GM19023 (cell line): Measurements from ENCODE around the gene MACO1.
"Not testable (repeated sequence)": the region's sequence is repeated elsewhere in the genome, so short reads cannot be mapped to it uniquely, and the experiment has no call there.

Experiments
- ATAC-seq: cut with Tn5 transposase; IDR thresholded peaks from one replicate; pipeline ENCODE4 v1.9.1; 2021; ENCODE audit warnings: mild to moderate bottlenecking, moderate library complexity; ENCODE audit not compliant: unreplicated experiment

MACO1 gene

DNA sequence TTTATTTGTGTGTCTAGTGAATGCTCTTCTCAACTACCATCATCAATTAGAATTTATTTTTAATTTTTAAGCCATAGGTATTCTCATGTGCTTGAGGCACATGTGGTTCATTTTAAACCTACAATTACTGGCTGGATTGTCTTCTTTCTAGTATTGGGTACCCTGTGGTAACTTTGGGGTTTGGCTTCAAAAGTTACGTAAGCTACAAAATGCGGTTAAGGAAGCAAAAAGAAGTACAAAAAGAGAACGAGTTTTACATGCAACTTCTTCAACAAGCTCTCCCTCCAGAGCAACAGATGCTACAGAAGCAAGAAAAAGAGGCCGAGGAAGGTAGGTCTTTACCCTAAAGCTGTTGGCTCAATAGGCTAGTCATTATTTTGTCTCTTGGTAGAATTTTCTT is 25.8 kb downstream of the MACO1 start:
- ATAC-seq: no peak

DNA sequence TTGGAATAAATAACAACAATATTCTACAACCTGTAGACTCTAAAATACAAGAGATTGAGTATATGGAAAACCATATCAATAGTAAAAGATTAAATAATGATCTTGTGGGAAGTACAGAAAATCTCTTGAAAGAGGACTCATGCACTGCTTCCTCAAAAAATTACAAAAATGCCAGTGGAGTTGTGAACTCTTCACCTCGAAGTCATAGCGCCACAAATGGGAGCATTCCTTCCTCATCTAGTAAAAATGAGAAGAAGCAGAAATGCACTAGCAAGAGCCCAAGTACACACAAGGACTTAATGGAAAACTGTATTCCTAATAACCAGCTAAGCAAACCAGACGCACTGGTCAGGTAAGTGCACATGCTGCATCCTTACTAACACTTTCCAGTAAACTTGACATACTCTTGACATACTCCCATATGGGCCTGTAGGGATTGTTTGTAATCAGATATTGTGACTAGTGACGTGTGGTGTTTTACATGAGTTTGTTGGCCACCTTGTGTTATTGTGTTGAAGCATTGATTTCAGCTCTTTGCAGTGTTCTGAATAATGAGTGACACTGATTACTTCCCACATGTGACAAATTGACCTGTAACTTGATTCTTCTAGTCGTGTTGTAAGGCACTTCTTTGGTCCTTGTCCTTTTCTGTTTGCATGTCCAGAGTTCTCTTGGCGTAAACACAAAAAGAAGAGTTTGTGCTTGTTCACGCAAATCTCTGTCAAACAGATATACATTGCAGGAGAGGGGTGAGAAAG is 28.0 kb downstream of the MACO1 start:
- ATAC-seq: no peak

DNA sequence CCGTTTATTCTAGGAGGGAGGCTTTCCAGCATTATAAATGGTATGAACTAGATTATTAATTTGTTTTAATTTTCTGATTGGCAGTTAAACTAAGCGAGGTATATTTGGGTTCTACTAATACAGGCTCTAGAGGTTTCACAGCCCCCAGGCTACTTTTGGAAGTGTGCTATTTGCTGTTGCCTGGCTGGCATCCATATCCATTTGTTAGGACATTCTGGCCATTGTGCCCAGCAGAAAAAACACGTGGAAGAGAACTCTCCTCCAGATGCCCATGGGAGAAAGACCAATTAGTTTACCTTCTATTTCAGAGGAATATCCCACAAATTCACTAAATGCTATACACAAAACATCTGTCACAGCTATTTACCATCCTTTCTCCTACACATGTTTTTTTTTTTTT is 29.3 kb downstream of the MACO1 start:
- no peak for ATAC-seq

DNA sequence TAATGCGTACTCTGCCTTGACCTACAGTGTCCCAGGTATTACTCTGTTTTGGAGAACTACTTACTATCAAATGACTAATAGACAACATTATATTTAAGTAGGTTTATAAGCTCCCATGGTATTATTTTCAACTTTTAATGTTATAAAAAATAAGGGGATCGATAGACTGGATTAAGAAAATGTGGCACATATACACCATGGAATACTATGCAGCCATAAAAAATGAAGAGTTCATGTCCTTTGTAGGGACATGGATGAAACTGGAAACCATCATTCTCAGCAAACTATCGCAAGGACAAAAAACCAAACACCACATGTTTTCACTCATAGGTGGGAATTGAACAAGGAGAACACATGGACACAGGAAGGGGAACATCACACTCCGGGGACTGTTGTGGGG is 30.1 kb downstream of the MACO1 start:
- not testable (repeated sequence) for ATAC-seq

DNA sequence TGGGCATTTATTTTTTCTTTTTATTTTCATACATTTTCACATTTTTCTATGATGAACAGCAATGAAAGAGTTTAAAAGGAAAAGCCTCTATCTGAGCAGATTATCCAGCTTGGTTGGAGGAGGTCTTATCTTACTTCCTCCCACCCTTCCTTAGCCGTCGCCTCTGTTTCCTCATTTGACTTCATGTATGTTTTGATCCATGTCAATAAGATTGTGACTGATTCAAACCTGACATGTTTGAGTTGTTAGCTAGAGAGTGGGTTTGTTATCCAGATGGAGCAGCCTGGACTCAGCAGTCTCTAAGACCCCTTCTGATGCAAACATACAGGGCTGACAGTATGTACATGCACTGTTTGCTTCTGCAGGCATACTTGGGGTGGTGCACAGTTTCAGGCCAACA is 31.2 kb downstream of the MACO1 start:
- ATAC-seq: no peak

DNA sequence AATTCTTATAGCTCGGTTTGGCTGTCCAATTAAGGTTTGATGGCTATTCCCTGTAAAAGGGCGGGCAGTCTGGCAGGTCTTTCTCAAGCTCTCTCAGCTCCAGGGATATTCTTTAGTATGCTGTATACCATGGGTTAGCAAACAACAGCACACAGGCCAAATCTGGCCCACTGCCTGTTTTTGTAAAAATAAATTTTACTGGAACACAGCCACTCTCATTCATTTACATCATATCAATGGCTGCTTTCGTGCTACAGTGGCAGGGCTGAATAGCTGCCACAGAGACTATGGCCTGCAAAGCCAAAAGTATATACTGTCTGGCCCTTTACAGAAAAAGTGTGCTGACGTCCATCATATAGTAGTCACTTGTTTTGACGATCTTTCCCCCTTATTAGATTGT is 32.0 kb downstream of the MACO1 start:
- ATAC-seq: no peak

DNA sequence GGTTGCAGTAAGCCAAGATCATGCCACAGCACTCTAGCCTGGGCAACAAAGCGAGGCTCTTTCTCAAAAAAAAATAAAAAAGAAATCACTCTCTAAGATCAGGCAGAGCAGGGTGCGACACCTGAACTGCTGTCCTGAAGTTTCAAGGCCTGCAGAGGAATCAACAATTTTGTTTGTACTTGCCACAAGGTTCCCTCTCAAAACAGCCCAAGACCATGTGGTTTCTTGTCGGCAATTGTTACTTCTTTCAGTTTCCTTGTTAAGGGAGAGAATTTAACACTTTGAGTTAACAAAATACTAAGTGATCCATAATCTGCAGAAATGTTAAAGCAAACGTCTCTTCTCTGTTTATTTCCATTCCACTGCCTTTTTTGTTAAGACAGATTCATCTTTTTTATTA is 36.5 kb downstream of the MACO1 start:
- no peak for ATAC-seq

DNA sequence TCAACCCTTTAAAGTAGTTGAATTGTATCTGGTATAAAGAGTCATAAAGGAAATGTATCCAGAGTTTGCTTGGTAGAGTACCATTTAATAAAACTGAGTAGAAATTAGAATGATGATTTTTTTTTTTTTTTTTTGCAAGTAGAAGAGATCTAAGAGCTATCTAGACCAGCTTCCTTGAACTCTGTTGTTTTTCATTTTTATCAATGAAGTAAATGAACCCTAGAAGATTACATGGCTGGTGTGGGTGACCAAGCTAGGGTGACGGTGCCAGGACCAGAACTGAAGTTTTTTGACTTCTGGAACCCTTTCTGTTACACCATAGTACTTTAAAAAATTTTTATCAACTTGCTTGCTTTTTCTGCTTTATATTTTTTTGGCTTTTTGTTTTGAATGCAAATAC is 36.9 kb downstream of the MACO1 start:
- no peak for ATAC-seq

DNA sequence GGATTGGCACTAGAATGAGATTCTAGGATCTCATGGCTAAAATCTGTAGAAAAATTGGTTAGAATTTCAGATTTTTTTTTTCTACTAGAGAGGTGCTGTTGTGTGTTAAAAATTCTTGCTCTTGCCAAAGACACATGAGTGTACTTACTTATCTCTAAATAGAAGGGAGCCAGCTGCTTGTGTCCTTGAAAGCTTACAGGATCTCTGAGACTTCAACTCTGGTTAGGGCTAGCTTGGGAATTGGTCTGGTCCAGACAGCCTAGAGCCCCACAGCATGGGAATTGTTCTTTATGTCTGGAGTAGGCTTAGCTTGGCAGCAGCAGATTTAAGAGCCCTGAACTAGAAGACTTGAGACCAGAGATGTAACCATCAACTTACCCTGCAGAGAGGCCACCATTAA is 37.3 kb downstream of the MACO1 start:
- no peak for ATAC-seq

DNA sequence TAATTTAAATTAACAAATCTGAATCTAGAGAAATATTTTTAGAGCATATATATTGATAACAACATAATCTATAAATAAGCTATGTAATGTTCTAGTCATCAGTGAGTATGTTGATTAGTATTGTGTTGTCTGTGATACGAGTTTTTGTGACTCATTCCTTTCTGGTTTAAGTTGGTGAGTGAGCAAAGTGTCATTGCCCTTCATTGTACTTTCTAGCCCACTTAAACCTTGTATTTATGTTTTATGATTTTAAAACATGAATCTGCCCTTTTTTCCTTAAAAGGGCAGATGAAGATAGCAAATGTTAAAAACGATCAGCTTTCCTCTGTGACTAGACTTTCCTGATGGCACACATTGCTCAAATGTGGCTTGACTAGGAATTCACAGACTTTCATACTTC is 38.5 kb downstream of the MACO1 start:
- ATAC-seq: no peak

DNA sequence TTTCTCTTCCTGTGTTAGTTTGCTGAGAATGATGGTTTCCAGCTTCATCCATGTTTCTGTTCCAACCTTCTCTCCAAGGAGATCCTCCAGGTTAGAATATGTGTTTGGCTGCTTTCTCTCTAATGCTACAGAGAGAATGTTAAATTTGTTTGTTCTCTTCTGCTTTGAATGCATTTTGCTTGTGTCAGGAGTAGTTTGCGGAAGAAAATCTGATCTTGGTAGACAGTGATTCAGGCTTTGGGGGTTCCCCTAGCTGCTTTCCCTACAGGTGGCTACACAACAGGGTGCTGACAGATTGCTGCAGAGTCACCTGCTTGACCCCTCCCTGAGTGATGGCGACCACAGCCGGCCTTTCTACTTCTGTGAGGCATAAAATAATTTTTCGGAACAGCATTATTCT is 41.8 kb downstream of the MACO1 start:
- ATAC-seq: no peak

DNA sequence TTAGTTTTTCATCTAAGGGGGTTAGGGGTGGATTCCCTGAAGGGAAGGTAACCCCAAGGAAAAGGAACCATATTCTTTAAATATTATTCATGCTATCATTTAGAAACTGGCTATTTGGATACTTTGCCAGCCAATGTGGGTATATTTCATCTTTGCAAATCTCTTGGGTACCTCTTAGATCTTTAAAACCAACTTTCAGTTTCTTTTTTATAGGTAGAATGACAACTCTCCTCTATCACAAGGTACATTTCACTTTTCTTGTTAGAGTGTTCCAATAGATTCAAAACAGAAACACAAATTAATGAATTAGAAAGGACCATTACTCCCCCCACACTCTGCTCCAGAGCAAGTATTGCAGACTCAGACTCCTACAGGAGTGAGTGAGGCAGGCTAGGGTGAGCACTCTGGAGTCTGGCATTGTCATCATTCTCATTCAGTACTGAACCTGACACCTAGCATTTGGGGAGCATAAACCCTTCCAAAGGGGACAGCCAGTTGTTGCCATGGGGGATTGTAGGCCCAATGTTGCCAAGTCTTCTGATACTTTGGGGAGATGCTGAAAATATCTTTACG is 43.0 kb downstream of the MACO1 start:
- ATAC-seq: no peak

DNA sequence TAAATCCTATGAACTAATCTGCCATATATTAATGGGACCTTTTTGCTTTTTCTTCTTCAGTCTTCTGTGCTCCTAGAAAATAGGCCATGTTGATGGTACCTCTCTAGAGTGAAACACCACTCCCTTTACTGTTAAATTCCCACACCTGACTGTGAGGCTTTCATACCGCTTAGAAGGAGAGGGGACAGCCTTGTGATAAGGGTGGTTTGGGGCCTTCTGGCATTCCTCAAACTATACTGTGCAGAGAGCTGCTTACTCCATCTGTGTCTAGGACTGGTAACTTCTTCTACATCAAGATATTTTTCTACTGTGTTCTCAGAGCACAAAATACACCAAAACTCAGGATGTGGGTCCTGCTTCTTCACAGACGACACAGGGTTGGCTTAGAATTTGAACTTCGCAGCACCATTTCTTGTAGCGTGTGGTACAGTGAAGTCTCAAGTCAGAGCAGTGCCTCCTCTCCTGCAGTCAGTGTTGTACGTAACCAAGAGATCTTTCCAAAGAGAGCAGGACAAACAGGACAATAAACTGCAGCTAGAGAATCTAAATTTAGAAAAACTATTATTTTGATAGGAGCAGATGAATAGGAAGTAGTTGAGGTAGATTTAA is 43.8 kb downstream of the MACO1 start:
- ATAC-seq: no peak

DNA sequence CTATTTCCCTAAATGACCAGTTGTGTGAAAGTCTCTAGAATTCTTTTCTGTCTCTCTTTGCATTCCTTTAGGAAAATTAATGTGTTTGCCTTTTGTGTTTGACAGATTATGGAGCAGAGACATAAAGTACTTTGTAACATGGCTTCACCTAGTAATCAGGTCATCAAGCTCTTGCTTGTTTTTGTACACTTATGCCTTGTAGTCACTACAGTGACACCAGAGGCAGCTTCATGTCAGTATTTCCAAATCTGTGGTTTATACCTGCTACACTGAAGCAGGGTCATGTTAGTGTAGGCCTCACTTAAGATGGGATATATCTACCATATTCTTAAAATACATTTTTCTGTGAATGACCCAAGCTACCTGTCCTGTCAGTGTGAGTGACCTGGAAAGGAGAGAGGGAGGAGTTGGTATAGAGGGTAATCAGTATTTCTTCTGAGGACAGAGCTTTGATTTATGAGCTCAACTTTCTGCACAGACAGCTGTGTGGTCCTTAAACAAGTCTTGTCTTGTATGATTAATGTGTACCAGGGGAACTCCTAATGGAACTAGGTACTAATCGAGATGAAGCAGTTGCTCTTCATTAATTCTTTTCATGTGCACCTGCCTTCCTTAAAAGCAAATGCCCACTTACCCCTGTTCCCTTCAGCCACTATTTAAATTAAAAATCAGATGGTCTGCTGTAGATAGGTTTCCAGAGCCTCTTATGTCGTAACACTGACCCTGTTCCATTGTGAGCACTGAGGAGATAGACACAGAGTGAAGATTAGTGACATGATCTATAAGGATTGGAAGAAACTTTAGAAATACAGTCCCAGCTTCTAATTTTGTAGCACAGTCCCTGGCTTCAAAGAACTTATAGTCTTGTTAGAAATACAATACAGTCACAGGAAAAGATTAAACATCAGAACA is 45.7 kb downstream of the MACO1 start:
- ATAC-seq: no peak

DNA sequence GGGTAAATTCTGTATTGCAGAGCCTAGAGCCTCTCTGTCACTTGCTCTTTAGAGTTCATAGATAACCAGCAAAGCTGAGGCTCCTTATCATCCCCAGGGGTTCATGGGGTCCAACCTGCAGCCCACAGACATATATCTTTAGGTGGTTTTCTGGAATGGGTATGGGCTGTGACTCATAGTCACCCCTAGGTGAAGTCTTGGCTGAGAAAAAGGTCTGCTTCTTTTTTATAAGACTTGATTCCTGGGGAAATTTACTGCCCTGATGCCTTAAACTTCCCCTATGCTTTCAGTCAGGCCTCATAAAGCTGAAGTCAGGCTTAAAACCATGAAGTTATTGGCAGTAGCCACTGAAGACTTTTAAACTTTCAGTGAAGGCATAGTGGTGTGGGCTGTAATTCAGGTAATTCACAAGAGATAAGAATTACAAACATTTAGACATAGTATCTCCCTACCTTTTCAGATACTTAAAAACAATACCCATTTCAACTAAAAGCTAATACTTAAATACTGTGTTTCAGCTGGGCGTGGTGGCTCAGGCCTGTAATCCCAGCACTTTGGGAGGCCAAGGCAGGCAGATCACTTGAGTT is 46.8 kb downstream of the MACO1 start:
- ATAC-seq: no peak

DNA sequence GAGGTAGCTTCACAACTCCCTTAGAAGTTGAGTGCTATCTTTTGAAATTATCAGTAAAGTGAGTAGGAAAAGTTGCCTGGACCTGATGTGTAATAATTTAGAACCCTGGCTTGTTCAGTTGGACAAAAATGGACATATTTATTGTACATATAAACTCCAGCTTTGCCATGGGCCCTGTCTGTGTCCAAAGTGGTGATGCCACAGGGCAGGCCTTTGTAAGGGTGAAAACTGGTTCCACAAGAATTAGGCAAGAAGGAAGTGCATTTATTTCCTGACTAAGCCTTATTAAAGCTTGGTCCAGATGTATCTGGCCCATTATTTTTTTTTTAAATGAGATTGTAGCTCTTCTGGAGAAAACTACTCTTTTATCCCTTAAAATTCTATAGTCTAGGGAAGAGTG is 47.9 kb downstream of the MACO1 start:
- no peak for ATAC-seq

DNA sequence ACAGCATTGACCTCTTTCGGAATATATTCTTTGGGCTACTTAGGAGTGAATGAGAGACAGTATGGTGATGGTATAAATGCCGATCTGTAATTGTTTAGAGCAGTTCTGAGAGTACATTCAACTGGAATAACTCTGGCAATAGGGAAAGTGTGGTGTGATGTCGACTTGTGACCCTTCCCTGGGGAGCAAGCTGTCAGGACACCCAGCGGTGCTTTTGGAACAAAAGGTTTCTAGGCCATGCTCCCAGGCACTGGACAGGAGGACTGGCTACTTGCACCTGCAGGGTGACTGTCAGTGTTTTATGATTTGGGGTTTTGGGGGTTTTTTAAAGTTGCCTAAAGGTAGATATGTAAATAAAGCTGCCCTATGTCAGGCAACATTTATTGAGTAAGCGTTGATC is 50.9 kb downstream of the MACO1 start:
- no peak for ATAC-seq

DNA sequence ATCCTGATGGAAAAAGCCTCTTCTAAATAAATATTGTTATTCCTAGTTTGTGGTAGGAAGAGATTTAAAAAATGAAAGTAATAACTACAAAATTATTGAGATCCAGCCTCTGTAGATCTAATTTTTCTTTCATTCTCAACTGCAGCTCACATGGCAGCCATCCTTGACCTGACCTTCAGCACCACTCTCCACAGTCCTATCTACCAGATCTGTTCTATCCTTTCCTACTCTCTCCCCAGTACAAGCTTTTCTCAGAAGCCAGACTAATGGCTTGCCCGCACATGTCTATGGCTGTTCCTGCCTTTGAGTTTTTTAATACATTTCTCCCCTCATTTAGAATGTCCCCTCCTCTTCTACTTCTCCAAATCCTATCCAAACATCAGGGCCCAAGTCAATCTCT is 51.5 kb downstream of the MACO1 start:
- no peak for ATAC-seq

DNA sequence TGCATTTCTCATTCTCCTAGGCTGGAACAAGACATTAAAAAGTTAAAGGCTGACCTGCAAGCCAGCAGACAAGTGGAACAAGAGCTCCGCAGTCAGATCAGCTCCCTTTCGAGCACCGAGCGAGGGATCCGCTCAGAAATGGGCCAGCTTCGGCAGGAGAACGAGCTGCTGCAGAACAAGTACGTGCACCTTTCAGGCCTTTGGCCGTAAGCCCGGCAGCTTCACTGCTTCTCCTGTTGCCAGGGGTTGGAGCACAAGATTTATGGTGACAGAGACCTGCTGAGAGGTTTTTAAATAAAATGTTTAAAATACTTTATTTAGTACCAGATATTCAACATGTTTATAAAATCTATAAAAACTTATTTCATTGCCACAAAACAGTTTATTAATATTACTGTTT is 53.4 kb downstream of the MACO1 start:
- no peak for ATAC-seq

DNA sequence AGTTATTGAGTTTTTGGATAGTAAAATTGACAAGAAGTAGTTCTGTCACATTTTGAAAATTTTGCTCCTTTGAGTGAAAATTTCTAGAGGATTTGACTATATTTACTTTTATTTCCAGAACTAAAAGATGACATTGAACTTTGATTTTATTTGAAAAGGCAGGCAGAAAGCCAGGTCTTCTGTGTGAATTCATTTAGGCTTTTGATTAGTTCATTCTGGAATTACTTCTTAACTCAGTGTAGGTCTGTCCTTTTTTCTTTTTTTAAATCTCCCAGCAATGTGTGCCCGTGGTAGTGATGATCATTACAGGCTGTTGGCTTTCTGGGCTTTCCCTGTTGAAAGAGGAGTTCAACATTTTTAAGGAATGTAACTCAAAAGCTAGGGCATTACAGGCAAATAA is 53.8 kb downstream of the MACO1 start:
- ATAC-seq: no peak
